Thymus (tissue), 11 donors: Measurements from ENCODE around the gene PDCD4. TPM values are rescaled to one million over a fixed set of nuclear protein-coding genes. Genes with fewer than 3 reads are reported as not detected.

ENCODE experiments used
- DNase-seq, 9 donors: peaks; one replicate each; pipeline ENCODE4 v3.0.0-alpha.2; 2013; ENCODE audit warnings: low spot score in 9 of 9, low read depth in 6 of 9, missing footprints in 1 of 9
- H3K27ac ChIP-seq, 2 donors: one replicate each; pipeline ENCODE4 v1.5.1; 2013; ENCODE audit warnings: control low read depth in 1 of 2, low read depth in 1 of 2, low read length in 1 of 2, mild to moderate bottlenecking in 1 of 2, moderate library complexity in 1 of 2
- H3K27me3 ChIP-seq, 2 donors: one replicate each; pipeline ENCODE4 v1.5.1; 2013; ENCODE audit warnings: low read length in 1 of 2; ENCODE audit not compliant: control insufficient read depth in 2 of 2, insufficient read depth in 1 of 2
- H3K36me3 ChIP-seq, 2 donors: one replicate each; pipeline ENCODE4 v1.5.1; 2013; ENCODE audit warnings: low read length in 1 of 2, mild to moderate bottlenecking in 1 of 2, moderate library complexity in 1 of 2; ENCODE audit not compliant: control insufficient read depth in 2 of 2, insufficient read depth in 2 of 2
- H3K4me1 ChIP-seq, 2 donors: one replicate each; pipeline ENCODE4 v1.5.1; 2013; ENCODE audit warnings: low read length in 2 of 2; ENCODE audit not compliant: control insufficient read depth in 2 of 2, insufficient read depth in 2 of 2
- H3K4me3 ChIP-seq, 2 donors: one replicate each; pipeline ENCODE4 v1.5.1; 2013; ENCODE audit warnings: low read length in 2 of 2, control low read depth in 1 of 2, mild to moderate bottlenecking in 1 of 2
- H3K9me3 ChIP-seq, 2 donors: one replicate each; pipeline ENCODE4 v1.5.1; 2013; ENCODE audit warnings: low read length in 1 of 2, mild to moderate bottlenecking in 1 of 2; ENCODE audit not compliant: control insufficient read depth in 2 of 2, insufficient read depth in 1 of 2
- WGBS: extraction: QIAGEN DNeasy Blood & Tissue Kit; methylation state at CpG from one replicate; pipeline ENCODE4 v1.1.7; 2013; 5-methylcytosine and 5-hydroxymethylcytosine counted together
- polyA plus RNA-seq: library from polyadenylated mRNA; stranded (reverse); fragments of 200-250 nt; gene quantifications from one replicate; pipeline ENCODE4 v1.2.3, GENCODE V29; 2013
- total RNA-seq: library from RNA; stranded (reverse); fragments of 120-200 nt; gene quantifications from one replicate; pipeline ENCODE4 v1.2.4, GENCODE V29; 2013
- donor health status: healthy.

The PDCD4 gene
- total and polyA plus RNA-seq, 2 donors = 113 to 260 TPM

DNA sequence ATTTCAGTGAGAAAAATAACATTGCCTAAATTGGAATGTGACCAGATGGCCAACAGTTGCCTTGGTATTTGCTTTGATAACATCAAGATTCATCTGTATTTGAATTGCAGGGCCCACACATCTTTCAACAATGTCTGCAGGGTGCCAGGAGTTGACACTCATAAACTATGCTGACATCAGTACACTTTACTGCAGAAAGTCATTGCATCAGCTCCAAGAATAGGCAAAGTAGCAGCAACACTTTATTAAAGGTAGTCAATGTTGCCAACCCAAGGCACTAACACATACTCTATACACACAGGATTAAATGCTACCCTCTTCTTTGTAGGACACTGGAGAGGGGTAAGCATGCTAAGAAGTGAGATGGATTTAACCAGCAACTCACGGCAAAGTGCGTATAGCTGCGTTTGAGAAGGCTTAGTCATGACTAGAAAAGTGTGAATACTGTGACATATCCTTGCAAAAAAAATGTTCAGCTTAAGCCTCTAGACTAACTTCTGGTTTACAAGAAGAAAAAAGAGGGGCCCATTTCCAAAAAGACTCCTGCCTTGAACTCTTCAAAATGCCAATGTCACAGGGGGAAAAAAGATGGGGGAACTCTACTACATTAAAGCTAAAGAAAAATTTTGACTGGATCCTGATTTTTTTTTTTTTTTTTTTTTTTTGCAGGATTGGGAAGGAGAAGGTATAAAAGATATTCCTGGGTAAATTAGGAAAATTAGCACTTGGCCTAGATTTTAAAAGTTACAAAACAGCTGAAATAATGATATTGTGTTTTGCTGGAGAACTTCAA, 45.0 kb downstream of the PDCD4 start:
- H3K27me3 ChIP-seq = no peaks in the 10 kb centered on the region
- 97% methylated on average over 3 of the region's 3 CpGs for WGBS
- no peaks in the 10 kb centered on the region for H3K9me3 ChIP-seq
- DNase-seq = no peak
- no peaks in the 10 kb centered on the region for H3K4me1 ChIP-seq
- H3K36me3 ChIP-seq = no peaks in the 10 kb centered on the region
- H3K27ac ChIP-seq = no peak overlapping the region
- H3K4me3 ChIP-seq = no peak overlapping the region

DNA sequence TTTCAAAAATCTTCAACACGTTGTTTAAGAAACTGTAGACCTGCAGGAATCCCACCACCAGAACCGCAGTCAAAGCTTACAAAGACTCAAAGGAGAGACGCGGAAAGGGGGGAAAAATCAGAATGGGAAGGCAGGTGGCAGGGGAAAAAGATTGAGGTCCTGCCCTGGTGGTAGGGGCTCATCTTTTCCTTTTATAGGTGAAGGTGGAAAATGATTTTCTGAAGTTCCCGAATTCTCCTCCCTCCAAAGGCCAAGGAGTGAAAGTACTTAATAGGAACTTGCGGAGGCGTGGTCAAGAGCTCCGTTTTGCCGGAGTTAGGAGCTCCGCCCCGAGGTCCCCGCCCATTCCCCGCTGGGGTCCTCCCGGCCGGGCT, 46.5 kb downstream of the PDCD4 start:
- Histone ChIP-seq H3K27ac (peak overlapping the region; percentile 91), H3K27me3 (no peaks in the 10 kb centered on the region)

DNA sequence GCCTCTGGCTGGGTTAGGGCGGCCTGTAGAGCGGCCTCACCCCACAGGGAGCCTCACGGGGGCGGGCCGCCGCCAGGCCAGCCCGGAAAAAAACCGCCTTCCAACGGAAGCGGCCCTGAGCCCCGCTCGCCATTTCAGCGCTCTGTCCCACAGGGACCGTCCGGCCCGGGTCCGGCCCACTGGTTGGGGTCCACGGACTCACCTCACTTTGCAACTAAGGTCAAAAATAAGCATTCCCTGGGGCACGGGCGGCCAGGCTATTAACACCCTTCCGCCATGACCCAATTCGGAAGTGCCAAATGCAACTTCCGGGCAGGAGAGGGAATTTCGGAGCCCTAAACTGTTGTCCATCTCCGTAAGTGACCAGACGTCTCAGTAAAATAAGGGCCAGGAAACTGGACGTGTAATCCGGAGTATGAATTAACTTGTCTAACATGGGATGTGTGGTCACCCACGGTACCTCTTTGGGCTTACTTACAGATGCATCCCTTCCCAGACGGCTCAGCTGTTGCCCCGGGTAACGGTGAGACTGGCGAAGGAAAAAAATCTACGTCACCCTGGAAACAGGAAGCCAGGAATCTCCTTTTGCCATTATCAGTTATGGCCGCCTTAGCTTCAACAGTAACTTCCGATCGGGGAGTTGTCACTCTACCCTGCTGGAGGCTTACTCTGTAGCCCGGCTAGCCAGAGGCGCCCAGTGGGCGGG, 47.1 kb downstream of the PDCD4 start, which contains the start of gene BBIP1:
BBIP1 (minus strand) TSS at position 538 of the 706 bp plus-strand sequence. CDS start 1,023 bp downstream, outside the sequence.
- no peaks in the 10 kb centered on the region for H3K36me3 ChIP-seq
- H3K4me1 ChIP-seq = no peaks in the 10 kb centered on the region
- peak within 1 kb of the TSS; percentile 57 to 82 for H3K4me3 ChIP-seq
- peak in 5 of 9 donors; percentile 96 to 99 (median 99) for DNase-seq
- H3K9me3 ChIP-seq = no peaks in the 10 kb centered on the region
- WGBS = under 1% methylated on average over 40 of the region's 40 CpGs
- no peaks in the 10 kb centered on the region for H3K27me3 ChIP-seq
- peak within 1 kb of the TSS; percentile 91 to 96 for H3K27ac ChIP-seq

More for the DNA sequence above, 46.5 kb downstream of the PDCD4 start:
- DNase-seq = peak; percentile 58 to 88 (median 68)
- WGBS = under 1% methylated on average over 15 of the region's 15 CpGs
- no peaks in the 10 kb centered on the region for H3K9me3 ChIP-seq
- no peaks in the 10 kb centered on the region for H3K36me3 ChIP-seq
- peak overlapping the region; percentile 57 to 74 for H3K4me3 ChIP-seq
- no peaks in the 10 kb centered on the region for H3K4me1 ChIP-seq

DNA sequence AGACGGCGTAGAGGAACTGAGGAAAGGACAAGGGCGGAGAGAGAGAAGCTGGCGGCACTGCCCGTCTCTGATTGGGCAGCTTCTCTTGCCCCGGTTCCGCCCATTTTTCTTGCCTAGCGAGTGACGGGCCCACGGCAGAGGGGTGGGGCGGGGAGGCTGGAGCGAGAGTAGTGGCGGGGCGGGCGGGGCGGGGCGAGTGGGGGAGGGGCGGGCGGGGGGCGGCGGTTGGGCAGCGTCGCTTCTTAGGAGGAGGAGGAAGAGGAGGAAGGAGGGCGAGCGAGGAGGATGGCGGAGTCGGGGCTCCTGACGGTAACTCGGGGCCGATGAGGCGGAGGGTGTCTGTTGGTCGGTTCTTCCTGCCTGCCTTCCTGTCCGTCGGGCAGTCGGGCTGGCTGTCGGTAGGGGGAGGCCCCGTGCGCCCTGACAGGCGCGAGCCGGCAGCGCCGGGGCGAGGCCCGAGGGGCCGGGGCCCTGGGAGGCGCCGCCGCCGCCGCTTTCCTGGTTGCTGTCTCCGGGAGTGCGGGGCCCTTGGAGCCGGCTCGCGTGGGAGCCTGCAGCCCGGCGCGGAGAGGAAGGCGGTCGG, 47.7 kb downstream of the PDCD4 start, which contains the start of gene SHOC2:
SHOC2 (plus strand) TSS at position 256 of the 583 bp plus-strand sequence. CDS start 44,755 bp downstream, outside the sequence.
- Histone ChIP-seq H3K27ac (peak within 1 kb of the TSS; percentile 91 to 96), H3K36me3 (no peaks in the 10 kb centered on the region), H3K27me3 (no peaks in the 10 kb centered on the region), H3K4me1 (no peaks in the 10 kb centered on the region), H3K9me3 (no peaks in the 10 kb centered on the region), H3K4me3 (peak within 1 kb of the TSS; percentile 57 to 82)
- peak in 5 of 9 donors; percentile 27 to 100 (median 98) for DNase-seq
- WGBS = under 1% methylated on average over 59 of the region's 61 CpGs

DNA sequence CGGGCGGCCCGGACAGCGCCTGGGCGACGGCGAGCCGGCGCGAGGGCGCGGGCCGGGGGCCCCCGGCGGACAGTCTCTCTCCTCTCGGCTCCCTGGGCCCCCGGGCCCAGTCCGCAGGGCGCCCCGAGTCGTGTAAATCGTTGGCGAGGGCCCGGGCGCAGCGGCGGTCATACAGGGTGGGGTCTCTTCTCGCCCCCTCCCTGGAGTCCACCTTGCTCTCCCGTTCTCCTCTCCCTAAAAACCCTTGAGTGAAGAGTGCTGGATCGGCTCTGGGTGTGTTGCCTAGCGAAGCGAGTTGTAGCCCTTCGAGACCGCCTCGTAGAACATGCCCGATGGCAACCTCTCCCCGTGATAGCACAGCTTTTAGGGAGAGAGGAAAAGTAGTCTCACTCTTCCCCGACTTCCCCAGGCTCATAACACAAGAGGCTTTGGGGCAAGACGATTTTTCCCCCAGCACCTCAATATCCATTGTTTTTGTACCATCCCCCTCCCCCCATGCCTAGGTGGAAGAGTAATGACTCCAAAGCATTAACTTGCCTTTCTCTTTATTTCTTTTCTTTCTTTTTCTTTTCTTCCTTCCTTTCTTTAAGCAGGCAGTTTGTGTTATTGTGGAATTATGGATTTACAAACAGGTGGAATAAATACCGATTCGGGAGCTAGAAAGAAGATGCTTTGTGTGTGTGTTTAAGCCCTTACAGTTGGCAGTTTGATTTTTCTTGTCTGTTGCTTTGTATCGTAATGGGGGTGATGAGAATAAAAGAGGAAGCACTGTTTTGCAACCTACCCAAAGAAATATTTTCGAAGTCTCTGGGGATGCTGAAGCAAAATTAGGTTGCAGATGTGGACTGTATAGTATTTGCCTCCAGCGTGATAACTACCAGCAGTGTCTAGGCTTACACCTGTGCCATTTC, 48.5 kb downstream of the PDCD4 start:
- Histone ChIP-seq H3K4me1 (no peaks in the 10 kb centered on the region), H3K9me3 (no peaks in the 10 kb centered on the region), H3K27me3 (no peaks in the 10 kb centered on the region), H3K36me3 (no peaks in the 10 kb centered on the region), H3K4me3 (peak overlapping the region; percentile 57 to 82), H3K27ac (peak overlapping the region; percentile 86 to 96)
- DNase-seq = peak; percentile 36 to 74 (median 39)
- WGBS = under 1% methylated on average over 44 of the region's 44 CpGs

DNA sequence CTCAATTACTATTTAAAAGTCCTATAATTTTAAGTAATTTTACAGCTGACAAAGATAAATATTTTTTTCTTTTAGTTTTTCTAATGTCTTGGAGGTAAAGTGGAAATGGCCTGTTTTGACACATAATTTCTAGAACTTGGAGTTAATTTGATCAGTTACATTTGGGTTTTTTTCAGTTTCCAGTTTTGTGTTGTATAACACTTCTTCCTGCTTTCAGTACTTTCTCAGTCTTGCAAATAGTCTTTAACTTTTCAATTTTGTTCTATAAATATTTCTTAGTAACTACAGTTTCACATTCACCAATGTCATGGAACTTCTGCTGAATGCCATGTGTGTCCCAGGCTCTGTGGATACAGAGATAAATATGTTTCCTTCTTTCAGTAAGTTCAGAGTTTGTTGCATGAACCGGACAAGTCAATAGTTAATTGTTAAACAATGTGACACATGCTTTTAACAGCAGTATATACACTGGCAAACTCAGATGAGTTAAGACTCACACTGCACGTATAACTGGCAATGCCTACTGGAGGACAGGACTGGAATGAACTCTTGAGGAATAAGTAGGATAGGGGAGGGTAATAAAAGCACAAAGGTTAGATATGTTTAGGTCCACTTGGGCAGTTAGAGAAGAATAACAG, 52.2 kb downstream of the PDCD4 start:
- H3K36me3 ChIP-seq = no peaks in the 10 kb centered on the region
- no peak overlapping the region for H3K27ac ChIP-seq
- WGBS = 92% methylated on average over 2 of the region's 2 CpGs
- H3K9me3 ChIP-seq = no peaks in the 10 kb centered on the region
- no peaks in the 10 kb centered on the region for H3K4me1 ChIP-seq
- DNase-seq = no peak
- no peaks in the 10 kb centered on the region for H3K27me3 ChIP-seq
- no peak overlapping the region for H3K4me3 ChIP-seq

DNA sequence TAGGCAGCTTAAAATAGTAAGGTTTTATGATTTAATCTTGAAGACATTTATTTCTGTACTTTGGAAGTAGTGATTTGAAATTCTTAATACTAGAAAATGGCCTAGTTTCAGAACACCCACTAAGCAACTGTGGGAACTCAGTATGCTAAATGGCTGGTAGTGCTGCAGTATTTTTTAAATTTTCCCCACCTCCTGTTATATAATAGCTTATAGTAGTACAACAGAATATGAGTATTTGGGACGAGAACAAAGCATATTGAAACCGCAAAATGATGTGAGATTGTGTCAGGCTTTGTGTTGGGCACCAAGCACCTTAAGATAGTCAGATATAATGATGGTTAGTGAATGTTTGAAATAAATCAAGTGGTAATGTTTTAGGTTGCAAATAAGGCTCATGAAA, 55.7 kb downstream of the PDCD4 start:
- H3K36me3 ChIP-seq = no peaks in the 10 kb centered on the region
- DNase-seq = no peak
- no peaks in the 10 kb centered on the region for H3K4me1 ChIP-seq
- no peaks in the 10 kb centered on the region for H3K9me3 ChIP-seq
- H3K4me3 ChIP-seq = no peak overlapping the region
- no peaks in the 10 kb centered on the region for H3K27me3 ChIP-seq
- H3K27ac ChIP-seq = no peak overlapping the region
- 97% methylated on average over 2 of the region's 2 CpGs for WGBS

DNA sequence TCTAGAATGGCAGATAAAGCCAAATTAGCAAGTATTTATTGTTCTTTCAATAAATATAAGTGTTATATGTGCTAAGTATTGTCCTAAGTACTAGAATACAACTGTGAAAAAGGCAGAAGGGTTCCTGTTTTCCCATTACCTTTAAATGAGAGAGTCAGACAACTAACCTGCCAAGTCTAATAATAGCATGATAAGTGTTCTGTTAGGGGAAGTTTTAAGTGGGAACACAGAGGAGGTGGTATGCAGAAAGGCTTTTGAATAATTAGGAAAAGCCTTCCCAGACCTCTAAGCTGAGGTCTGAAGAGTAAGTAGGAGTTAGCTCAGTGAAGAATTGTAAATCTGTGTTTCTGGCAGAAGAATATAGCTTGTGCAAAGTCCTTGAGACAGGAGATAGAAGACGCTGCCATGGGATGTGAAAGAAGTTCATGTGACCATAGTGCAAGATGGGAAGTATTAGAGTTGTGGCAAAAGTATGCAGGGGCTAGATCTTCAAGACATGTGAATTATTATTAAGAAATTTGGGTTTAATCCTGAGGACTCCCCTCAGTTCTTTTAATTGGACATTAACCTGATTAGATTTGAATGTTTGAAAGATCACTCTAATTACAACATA, 60.1 kb downstream of the PDCD4 start:
- Histone ChIP-seq H3K4me1 (no peaks in the 10 kb centered on the region), H3K27ac (no peak overlapping the region), H3K36me3 (peaks cover 0 to under 1% of the 10 kb centered on the region in 2 donors), H3K9me3 (no peaks in the 10 kb centered on the region), H3K4me3 (no peak overlapping the region), H3K27me3 (no peaks in the 10 kb centered on the region)
- no peak for DNase-seq
- 91% methylated on average over 1 of the region's 1 CpG for WGBS
